ENCODE measurements around the gene FRMD8.
"Not testable (repeated sequence)": the region's sequence is repeated elsewhere in the genome, so short reads cannot be mapped to it uniquely, and the experiment has no call there.

FRMD8 gene

GRCh38 chr11:65446446-65447277 is 60.2 kb downstream of the FRMD8 start:
- peak; percentile 55 for DNase-seq (ENCODE audit: low read depth)

GRCh38 chr11:65448074-65448417 is 61.6 kb downstream of the FRMD8 start:
- no peak for DNase-seq (ENCODE audit: low read depth)
- no peak for TF ChIP-seq CTCF (IDR thresholded peaks at IDR 0.05; ENCODE audit: low read length, missing control alignments)
- H3K4me3 ChIP-seq (replicated peaks; ENCODE audit: low read depth, low read length), result no peak overlapping the region

More at GRCh38 chr11:65446446-65447277, 60.2 kb downstream of the FRMD8 start:
- H3K4me3 ChIP-seq (replicated peaks; ENCODE audit: low read depth, low read length), result no peak overlapping the region
- TF ChIP-seq CTCF (IDR thresholded peaks at IDR 0.05; ENCODE audit: low read length, missing control alignments), result no peak

GRCh38 chr11:65448418-65449105 is 62.1 kb downstream of the FRMD8 start:
- peak; percentile 73 for DNase-seq (ENCODE audit: low read depth)
- no peak overlapping the region for H3K4me3 ChIP-seq (replicated peaks; ENCODE audit: low read depth, low read length)
- no peak for TF ChIP-seq CTCF (IDR thresholded peaks at IDR 0.05; ENCODE audit: low read length, missing control alignments)

GRCh38 chr11:65451301-65451700 is 64.9 kb downstream of the FRMD8 start:
- not testable (repeated sequence) for H3K4me3 ChIP-seq (replicated peaks; ENCODE audit: low read depth, low read length); DNase-seq (ENCODE audit: low read depth)

- H3K4me3 ChIP-seq (replicated peaks; ENCODE audit: low read depth, low read length); DNase-seq (ENCODE audit: low read depth): not testable (repeated sequence)
Measured at GRCh38 chr11:65452259-65452658, 65.8 kb downstream of the FRMD8 start.

- TF ChIP-seq CTCF (IDR thresholded peaks at IDR 0.05; ENCODE audit: low read length, missing control alignments), result no peak
- peak; percentile 88 for DNase-seq (ENCODE audit: low read depth)
- H3K4me3 ChIP-seq (replicated peaks; ENCODE audit: low read depth, low read length), result no peak overlapping the region
Measured at GRCh38 chr11:65452806-65453490, 66.5 kb downstream of the FRMD8 start.

GRCh38 chr11:65454311-65454695 is 67.9 kb downstream of the FRMD8 start:
- peak overlapping the region; percentile 63 for H3K4me3 ChIP-seq (replicated peaks; ENCODE audit: low read depth, low read length)
- DNase-seq (ENCODE audit: low read depth), result peak; percentile 43
- no peak for TF ChIP-seq CTCF (IDR thresholded peaks at IDR 0.05; ENCODE audit: low read length, missing control alignments)

All from fibroblast of pulmonary artery (primary cell).